OCI-M2 (cell line): ENCODE measurements around the gene KRTAP19-8.

Experiments used
- DNase-seq: peaks from one replicate; lab custom pipeline; 2025; ENCODE audit not compliant: unreplicated experiment; lab: John Stamatoyannopoulos, UW

Gene KRTAP19-8

DNA sequence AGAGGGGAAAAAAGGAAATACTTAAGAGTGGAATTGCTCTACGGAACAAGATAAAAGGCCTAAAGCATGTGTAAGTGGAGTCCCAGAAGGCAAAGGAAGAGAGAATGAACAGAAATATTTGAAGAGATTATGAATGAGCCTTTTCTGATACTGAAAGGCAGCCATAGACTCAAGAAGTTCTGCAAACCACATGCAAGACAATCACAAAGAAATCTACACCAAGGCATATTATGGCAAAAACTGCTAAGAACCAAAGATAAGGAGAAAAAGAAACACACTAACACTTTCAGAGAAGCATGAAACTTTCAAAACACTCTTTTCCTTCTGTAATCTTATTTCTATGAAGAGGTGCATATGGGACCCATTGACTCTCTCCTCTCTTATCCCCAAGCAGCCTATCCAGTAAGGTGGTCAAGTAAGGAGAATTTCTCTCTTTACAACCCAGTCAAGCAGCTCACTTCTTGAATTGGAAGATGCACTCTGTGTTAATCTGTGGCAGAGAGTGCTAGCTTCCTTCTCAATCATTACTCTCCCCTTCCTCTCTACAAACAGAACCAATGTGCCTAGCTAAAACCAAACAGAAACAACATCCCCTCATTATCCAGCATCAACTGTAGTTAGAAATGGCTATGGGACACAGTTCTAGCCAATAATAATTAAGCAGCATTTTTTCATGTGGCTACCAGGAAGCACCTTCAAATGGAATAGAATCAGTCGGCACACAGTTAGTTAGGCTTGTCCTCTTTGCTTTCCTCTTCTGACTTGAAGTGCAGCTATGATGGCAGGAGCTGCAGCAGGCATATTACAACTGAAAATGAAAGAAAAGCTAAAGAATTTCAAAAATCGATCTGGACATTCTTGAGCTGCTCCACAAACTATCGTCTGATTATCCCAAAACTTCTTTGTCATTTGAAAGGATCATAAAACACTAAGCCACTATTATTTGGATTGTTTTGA, 25.9 kb downstream of the KRTAP19-8 start:
- DNase-seq = no peak

DNA sequence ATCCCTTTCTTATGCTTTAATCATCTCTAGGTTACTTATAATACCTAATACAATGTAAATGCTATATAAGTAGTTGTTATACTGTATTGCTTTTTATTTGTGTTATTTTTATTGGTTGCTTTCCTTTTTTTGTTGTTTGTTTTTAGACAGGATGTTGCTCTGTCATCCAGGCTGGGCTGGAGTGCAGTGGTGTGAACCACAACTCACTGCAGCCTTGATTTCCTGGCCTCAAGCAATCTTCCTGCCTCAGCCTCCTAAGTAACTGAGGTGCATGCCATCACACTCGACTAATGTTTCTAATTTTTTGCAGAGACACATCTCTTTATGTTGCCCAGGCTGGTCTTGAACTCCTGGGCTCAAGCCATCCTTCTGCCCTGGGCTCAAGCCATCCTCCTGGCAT, 26.9 kb downstream of the KRTAP19-8 start:
- no peak for DNase-seq

- DNase-seq = no peak
These were observed 29.9 kb downstream of the KRTAP19-8 start for GRCh38 chr21:31008355-31008754.

GRCh38 chr21:31005019-31005418, 33.3 kb downstream of the KRTAP19-8 start:
- no peak for DNase-seq

DNA sequence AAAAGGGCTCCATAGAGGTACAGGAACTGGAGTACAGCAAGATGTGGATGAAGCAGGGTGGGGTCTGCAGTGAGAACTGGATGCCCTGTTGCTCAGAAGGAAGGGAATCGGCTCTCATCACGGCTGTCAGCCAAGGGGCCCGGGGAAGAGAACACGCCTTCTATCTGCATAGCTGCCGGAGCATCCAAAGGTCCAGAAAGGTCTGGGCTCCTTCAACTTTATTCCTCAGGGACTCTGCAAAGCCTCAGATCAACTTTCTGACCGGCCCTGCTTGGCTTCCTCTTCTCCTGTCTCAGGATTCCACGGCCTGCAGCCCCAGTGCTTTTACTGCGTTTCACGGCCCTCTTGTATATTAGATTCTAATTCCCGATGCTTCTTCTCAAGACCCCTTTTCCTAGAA, 34.8 kb downstream of the KRTAP19-8 start:
- DNase-seq = no peak

DNA sequence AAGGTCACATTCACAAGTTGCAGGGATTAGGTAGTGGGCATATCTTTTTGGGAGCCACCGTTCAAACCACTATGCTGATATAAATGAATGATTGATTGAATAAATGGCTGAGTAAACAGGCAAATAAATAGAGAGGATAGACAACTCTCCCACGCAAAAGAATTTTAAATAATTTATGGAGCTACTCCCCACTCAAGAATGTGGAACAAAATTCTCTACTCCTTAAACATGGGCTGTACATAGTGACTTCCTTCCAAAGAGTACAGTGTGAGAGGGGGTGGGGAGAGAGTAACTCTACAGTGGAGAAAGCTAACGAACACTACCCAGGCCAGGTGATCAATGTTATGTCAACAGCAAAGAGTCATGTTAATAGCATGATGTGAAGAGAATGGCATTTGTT, 40.7 kb downstream of the KRTAP19-8 start:
- no peak for DNase-seq

DNA sequence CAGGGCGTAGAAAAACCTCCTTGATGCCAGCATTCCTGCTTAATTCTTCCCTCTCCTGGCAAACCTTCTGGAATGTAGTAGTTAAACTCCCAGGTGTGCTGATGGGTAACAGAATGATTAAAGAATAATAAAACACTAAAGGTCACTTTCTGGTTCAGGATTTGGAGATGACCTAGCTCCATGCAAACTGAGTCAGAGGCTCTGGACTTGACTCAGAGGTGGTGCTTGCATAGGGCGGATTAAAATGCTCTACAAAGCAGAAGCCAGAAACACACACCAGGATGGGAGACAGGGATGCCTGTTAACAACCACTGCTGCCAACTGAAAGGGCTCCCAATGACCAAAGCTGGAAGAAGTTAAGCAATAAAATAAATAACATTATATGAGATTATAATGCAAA, 41.5 kb downstream of the KRTAP19-8 start:
- no peak for DNase-seq

GRCh38 chr21:30994932-30995331, 43.3 kb downstream of the KRTAP19-8 start:
- no peak for DNase-seq

DNA sequence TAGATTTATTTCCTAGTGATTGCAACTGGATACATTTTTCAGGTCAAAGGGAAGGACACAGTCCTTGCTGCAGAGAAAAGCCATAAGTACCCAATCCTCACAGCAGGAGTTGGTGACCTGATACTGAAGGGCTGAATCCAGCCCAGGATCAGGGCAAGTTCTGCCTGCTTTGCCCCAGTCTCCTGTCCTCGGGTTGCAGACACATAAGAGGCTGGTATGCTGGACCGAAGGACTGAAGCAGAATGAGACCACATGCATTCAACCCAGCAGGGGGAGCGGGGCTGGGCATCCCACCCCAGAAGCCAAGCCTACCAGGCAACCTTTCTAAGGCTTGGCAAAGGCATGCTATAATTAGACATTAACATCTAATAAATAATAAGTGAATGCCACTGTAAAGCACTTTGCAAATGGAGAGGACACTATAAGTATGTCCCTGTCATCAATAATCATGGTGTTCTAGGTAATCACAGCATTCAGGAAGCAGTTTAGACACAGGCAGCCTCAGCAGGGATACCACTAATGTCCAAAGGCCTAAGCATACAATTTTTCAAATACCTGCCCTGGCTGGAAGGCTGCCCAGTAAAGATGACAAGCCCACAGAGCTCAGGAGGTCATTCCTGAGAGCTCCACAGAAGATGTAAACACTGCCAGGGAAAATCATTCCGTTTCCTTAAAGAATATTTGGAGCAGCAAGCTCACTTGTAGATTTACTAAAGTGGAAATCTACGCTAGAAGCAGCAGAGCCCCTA, 47.6 kb downstream of the KRTAP19-8 start:
- DNase-seq = no peak

DNA sequence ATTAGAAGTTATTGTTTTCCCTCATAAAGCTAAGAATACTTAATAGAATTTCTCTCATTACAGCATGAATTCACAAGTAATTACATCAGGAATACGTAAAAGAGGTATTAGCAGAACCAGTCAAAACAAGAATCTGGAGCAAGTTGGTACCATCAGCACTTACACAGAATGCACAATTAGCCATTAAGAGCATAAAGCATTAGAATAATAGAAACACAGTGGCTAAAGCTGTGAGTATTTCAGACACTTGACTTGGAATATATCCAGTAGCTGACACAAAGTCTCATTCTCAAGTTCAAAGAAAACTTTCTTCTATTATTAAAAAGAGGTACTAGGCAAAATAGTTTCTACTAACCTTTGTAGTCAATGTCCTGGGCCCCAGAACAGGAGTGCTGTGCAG, 49.6 kb downstream of the KRTAP19-8 start:
- no peak for DNase-seq
